BE2C (cell line): Measurements from ENCODE around the gene MCOLN1.
A peak's percentile ranks its signal among the peaks of the same experiment; 100 is the strongest.

ENCODE experiments used
- DNase-seq: peaks from one replicate; pipeline ENCODE4 v3.0.0-alpha.2; 2020
- H3K27me3 ChIP-seq: fragments of 250-450 bp; sonication (Bioruptor Pico); 2 replicates; pipeline ENCODE4 v1.5.1; 2020; ENCODE audit warnings: mild to moderate bottlenecking
- H3K36me3 ChIP-seq: fragments of 250-450 bp; sonication (Bioruptor Pico); 2 replicates; pipeline ENCODE4 v1.5.1; 2020; ENCODE audit warnings: mild to moderate bottlenecking
- H3K4me1 ChIP-seq: fragments of 250-450 bp; sonication (Bioruptor Pico); 2 replicates; pipeline ENCODE4 v1.5.1; 2020
- H3K4me3 ChIP-seq: 2 replicates; pipeline ENCODE4 v1.5.1; 2011; ENCODE audit warnings: low read depth, low read length
- H3K9me3 ChIP-seq: fragments of 250-450 bp; sonication (Bioruptor Pico); 2 replicates; pipeline ENCODE4 v1.5.1; 2020
- CTCF ChIP-seq: IDR thresholded peaks from 2 replicates; pipeline ENCODE4 v1.5.1; 2012; ENCODE audit warnings: mild to moderate bottlenecking, low read depth, low read length

The MCOLN1 gene

DNA sequence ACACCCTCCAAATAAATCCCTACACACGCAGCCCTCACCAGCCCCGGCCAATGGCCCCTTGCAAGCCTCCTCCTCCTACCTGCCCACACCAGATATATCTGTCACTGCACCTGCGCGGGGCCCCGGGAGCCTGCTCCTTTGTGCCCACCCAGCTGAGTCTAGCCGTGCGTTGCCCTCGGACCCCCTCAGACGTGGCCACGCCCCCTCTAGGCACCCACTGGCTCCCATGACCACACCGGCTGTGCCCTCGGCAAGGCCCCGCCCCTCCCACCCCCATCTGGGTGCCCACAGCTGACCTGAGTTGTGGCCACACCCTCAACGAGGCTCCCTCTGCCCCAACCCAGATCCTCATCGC lies 6.8 kb downstream of the MCOLN1 start:
- H3K36me3 ChIP-seq = no peaks in the 10 kb centered on the region; the same call in 1 of the 2 replicates
- no peak for DNase-seq
- no peaks in the 10 kb centered on the region for H3K9me3 ChIP-seq
- no peaks in the 10 kb centered on the region for H3K4me1 ChIP-seq
- H3K4me3 ChIP-seq = no peak overlapping the region
- H3K27me3 ChIP-seq = no peaks in the 10 kb centered on the region
- TF ChIP-seq CTCF = no peak

DNA sequence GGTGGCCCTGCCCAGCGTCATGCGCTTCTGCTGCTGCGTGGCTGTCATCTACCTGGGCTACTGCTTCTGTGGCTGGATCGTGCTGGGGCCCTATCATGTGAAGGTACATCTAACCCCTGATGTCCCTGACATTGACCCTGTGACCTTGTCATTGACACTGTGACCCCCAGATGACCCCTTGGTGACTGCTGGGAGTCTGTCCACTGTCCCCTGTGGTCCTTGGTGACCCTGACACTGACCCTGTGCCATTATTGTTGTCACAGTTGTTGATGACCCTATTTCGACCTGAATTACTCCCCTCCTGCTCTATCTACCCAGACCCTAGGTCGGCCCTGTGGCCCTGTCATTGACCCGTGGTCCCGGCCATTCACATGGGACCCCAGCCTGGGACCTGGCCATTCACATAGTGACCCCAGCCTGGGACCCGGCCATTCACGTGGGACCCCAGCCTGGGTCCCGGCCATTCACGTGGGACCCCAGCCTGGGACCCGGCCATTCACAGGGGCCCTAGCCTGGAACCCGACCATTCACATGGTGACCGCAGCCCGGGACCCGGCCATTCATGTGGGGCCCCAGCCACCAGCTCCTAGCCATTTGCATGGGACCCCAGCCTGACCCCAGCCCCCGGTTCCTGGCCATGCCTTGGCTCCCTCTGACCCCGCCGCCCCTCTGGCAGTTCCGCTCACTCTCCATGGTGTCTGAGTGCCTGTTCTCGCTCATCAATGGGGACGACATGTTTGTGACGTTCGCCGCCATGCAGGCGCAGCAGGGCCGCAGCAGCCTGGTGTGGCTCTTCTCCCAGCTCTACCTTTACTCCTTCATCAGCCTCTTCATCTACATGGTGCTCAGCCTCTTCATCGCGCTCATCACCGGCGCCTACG lies 7.4 kb downstream of the MCOLN1 start:
- Histone ChIP-seq H3K4me3 (no peak overlapping the region), H3K27me3 (no peaks in the 10 kb centered on the region), H3K9me3 (no peaks in the 10 kb centered on the region), H3K36me3 (no peaks in the 10 kb centered on the region; the same call in 1 of the 2 replicates), H3K4me1 (no peaks in the 10 kb centered on the region)
- no peak for TF ChIP-seq CTCF
- no peak for DNase-seq

DNA sequence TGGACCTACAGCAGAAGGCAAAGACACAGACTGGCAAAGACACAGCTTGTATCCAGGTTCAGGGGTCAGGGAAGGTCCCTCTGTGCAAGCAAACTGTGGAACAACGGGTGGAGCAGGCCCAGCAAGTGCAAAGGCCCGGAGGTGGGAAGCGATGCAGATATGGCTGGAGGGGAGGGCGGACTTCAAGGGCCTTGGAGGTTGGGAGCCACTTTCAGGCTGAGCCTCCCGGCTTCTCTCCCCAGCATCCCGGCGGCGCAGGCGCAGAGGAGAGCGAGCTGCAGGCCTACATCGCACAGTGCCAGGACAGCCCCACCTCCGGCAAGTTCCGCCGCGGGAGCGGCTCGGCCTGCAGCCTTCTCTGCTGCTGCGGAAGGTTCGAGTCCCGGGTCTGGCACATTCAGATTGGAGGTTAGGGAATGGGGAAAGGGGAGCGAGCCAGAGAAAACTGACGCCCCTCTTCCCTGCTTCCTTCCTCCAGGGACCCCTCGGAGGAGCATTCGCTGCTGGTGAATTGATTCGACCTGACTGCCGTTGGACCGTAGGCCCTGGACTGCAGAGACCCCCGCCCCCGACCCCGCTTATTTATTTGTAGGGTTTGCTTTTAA lies 11.0 kb downstream of the MCOLN1 start:
- Histone ChIP-seq H3K4me3 (peak overlapping the region; percentile 88), H3K36me3 (no peaks in the 10 kb centered on the region; the same call in 1 of the 2 replicates)

GRCh38 chr19:7533925-7534480 lies 11.6 kb downstream of the MCOLN1 start:
- TF ChIP-seq CTCF = no peak
- DNase-seq = peak; percentile 85

More for the DNA sequence above, 11.0 kb downstream of the MCOLN1 start:
- Histone ChIP-seq H3K27me3 (no peaks in the 10 kb centered on the region), H3K9me3 (no peaks in the 10 kb centered on the region), H3K4me1 (no peaks in the 10 kb centered on the region)
- TF ChIP-seq CTCF = no peak
- DNase-seq = peak; percentile 18

DNA sequence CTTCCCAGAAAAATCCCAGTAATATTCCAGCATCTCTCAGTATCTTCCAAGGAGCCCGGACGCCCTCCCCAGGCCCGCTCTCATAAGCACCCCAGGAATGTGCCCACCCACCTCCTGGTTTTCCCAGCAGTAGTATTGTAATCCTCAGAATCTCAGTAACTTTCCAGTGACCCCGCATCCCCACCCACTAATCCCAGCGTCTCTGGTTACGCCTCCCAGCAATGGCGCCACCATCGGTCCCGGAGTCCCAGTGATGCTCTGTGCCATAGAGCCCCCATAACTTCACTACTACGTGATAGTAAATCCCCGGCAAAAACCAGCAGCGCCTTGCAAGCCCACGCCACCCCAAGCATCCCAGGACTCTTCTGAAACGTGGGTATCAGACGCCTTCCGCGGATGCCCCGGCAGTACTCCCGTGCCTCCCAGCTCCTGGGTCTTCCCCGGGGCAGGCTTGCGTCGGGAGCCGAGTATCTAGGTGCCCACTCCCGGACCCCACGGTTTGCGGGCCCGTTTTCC lies 12.2 kb downstream of the MCOLN1 start:
- H3K4me3 ChIP-seq = peak overlapping the region; percentile 88
- H3K4me1 ChIP-seq = no peaks in the 10 kb centered on the region
- peak; percentile 18; the same call in 1 of the 2 replicates for TF ChIP-seq CTCF
- no peaks in the 10 kb centered on the region for H3K9me3 ChIP-seq
- DNase-seq = peak; percentile 71
- no peaks in the 10 kb centered on the region for H3K27me3 ChIP-seq
- H3K36me3 ChIP-seq = no peaks in the 10 kb centered on the region; the same call in 1 of the 2 replicates

More at GRCh38 chr19:7533925-7534480, 11.6 kb downstream of the MCOLN1 start:
- Histone ChIP-seq H3K4me1 (no peaks in the 10 kb centered on the region), H3K4me3 (peak overlapping the region; percentile 88), H3K27me3 (no peaks in the 10 kb centered on the region), H3K9me3 (no peaks in the 10 kb centered on the region), H3K36me3 (no peaks in the 10 kb centered on the region; the same call in 1 of the 2 replicates)
